ENCODE data around the gene KIF16B.

DNA sequence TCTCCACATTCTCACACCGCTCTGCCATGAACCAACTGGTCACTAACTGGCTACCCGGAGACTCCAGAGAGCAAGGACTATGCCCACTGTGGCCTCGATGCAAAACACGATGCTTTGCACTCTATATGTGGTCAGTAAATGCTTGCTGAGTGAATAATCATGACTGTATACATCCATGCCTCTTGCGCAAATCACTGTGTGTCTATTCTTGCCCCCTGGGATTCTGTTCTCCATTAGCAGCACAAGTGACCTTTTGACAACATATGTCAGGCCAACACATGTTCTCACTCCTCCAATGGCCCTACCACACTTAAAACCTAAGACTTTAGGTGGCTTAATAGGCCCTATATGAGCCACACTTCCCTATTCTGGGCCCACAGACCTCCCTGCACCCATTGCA, 16.9 kb downstream of the KIF16B start:
- TF ChIP-seq, protein P1, sequence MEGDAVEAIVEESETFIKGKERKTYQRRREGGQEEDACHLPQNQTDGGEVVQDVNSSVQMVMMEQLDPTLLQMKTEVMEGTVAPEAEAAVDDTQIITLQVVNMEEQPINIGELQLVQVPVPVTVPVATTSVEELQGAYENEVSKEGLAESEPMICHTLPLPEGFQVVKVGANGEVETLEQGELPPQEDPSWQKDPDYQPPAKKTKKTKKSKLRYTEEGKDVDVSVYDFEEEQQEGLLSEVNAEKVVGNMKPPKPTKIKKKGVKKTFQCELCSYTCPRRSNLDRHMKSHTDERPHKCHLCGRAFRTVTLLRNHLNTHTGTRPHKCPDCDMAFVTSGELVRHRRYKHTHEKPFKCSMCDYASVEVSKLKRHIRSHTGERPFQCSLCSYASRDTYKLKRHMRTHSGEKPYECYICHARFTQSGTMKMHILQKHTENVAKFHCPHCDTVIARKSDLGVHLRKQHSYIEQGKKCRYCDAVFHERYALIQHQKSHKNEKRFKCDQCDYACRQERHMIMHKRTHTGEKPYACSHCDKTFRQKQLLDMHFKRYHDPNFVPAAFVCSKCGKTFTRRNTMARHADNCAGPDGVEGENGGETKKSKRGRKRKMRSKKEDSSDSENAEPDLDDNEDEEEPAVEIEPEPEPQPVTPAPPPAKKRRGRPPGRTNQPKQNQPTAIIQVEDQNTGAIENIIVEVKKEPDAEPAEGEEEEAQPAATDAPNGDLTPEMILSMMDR (IDR thresholded peaks at IDR 0.05 in 2 of 3, conservative IDR thresholded peaks at IDR 0.05 in 1 of 3; ENCODE audit: control insufficient read depth in 2 of 3, extremely low read depth in 1 of 3, insufficient read depth in 1 of 3, low read depth in 3 of 3, low read length in 3 of 3), result no peak
- TF ChIP-seq SUPT20H (IDR thresholded peaks at IDR 0.05; ENCODE audit: borderline replicate concordance, control insufficient read depth, low read depth, low read length) (no peak), POLR2A (IDR thresholded peaks at IDR 0.05; ENCODE audit: low read depth, low read length) (no peak), MEF2A (IDR thresholded peaks at IDR 0.05; ENCODE audit: insufficient read depth, low read depth, low read length) (no peak), JUND (IDR thresholded peaks at IDR 0.05; ENCODE audit: low read depth, low read length) (no peak), ASH2L (IDR thresholded peaks at IDR 0.05; ENCODE audit: borderline replicate concordance, low read depth) (no peak), RFX5 (IDR thresholded peaks at IDR 0.05; ENCODE audit: low read depth, low read length) (no peak)
- TF ChIP-seq, protein P2, sequence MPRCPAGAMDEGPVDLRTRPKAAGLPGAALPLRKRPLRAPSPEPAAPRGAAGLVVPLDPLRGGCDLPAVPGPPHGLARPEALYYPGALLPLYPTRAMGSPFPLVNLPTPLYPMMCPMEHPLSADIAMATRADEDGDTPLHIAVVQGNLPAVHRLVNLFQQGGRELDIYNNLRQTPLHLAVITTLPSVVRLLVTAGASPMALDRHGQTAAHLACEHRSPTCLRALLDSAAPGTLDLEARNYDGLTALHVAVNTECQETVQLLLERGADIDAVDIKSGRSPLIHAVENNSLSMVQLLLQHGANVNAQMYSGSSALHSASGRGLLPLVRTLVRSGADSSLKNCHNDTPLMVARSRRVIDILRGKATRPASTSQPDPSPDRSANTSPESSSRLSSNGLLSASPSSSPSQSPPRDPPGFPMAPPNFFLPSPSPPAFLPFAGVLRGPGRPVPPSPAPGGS (IDR thresholded peaks at IDR 0.05; ENCODE audit: borderline replicate concordance, insufficient read depth, low read depth, low read length, poor library complexity, severe bottlenecking), result no peak
- TF ChIP-seq, protein P3, sequence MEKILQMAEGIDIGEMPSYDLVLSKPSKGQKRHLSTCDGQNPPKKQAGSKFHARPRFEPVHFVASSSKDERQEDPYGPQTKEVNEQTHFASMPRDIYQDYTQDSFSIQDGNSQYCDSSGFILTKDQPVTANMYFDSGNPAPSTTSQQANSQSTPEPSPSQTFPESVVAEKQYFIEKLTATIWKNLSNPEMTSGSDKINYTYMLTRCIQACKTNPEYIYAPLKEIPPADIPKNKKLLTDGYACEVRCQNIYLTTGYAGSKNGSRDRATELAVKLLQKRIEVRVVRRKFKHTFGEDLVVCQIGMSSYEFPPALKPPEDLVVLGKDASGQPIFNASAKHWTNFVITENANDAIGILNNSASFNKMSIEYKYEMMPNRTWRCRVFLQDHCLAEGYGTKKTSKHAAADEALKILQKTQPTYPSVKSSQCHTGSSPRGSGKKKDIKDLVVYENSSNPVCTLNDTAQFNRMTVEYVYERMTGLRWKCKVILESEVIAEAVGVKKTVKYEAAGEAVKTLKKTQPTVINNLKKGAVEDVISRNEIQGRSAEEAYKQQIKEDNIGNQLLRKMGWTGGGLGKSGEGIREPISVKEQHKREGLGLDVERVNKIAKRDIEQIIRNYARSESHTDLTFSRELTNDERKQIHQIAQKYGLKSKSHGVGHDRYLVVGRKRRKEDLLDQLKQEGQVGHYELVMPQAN (conservative IDR thresholded peaks at IDR 0.05), result no peak

All from GM12878 (cell line).